Measurements from ENCODE around the gene OLIG3.

Gene OLIG3

DNA sequence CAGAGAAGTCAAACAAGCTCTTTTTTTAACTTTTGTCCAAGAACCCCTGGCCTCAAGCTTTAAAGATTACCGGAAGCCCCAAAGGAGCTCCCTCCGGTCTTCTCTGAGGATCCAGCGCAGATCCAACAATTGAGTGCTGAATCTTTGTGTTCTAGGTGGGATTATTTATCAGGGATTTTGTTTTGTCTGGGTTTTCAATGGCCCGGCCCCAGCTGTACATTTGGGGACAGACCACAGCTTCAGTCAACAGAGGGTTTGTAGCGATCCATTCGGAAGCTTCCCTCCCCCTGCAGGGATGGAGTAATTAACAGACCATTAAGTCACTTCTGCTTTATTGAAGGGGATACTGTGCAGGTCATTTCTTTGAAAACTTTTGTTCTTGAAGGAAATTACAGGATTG is 7.8 kb downstream of the OLIG3 start:
- no peak for TF ChIP-seq ZBTB7A (IDR thresholded peaks at IDR 0.05; ENCODE audit: low read depth)
- TF ChIP-seq, protein P1, sequence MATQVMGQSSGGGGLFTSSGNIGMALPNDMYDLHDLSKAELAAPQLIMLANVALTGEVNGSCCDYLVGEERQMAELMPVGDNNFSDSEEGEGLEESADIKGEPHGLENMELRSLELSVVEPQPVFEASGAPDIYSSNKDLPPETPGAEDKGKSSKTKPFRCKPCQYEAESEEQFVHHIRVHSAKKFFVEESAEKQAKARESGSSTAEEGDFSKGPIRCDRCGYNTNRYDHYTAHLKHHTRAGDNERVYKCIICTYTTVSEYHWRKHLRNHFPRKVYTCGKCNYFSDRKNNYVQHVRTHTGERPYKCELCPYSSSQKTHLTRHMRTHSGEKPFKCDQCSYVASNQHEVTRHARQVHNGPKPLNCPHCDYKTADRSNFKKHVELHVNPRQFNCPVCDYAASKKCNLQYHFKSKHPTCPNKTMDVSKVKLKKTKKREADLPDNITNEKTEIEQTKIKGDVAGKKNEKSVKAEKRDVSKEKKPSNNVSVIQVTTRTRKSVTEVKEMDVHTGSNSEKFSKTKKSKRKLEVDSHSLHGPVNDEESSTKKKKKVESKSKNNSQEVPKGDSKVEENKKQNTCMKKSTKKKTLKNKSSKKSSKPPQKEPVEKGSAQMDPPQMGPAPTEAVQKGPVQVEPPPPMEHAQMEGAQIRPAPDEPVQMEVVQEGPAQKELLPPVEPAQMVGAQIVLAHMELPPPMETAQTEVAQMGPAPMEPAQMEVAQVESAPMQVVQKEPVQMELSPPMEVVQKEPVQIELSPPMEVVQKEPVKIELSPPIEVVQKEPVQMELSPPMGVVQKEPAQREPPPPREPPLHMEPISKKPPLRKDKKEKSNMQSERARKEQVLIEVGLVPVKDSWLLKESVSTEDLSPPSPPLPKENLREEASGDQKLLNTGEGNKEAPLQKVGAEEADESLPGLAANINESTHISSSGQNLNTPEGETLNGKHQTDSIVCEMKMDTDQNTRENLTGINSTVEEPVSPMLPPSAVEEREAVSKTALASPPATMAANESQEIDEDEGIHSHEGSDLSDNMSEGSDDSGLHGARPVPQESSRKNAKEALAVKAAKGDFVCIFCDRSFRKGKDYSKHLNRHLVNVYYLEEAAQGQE (IDR thresholded peaks at IDR 0.05; ENCODE audit: low read depth) = no peak
- TF ChIP-seq TAF1 (IDR thresholded peaks at IDR 0.05; ENCODE audit: low read depth) = no peak
- no peak for TF ChIP-seq RAD21 (IDR thresholded peaks at IDR 0.05; ENCODE audit: low read depth)
- no peak for TF ChIP-seq EGR1 (IDR thresholded peaks at IDR 0.05)
- TF ChIP-seq FOXM1 (IDR thresholded peaks at IDR 0.05; ENCODE audit: borderline replicate concordance, low read depth) = no peak
- no peak for TF ChIP-seq TCF12 (IDR thresholded peaks at IDR 0.05; ENCODE audit: low read depth)
- no peak for TF ChIP-seq EP300 (IDR thresholded peaks at IDR 0.05; ENCODE audit: borderline replicate concordance)
- TF ChIP-seq, protein P2, sequence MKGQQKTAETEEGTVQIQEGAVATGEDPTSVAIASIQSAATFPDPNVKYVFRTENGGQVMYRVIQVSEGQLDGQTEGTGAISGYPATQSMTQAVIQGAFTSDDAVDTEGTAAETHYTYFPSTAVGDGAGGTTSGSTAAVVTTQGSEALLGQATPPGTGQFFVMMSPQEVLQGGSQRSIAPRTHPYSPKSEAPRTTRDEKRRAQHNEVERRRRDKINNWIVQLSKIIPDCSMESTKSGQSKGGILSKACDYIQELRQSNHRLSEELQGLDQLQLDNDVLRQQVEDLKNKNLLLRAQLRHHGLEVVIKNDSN (IDR thresholded peaks at IDR 0.05) = no peak
- no peak for TF ChIP-seq CREB1 (IDR thresholded peaks at IDR 0.05; ENCODE audit: low read depth)
- TF ChIP-seq NFIC (IDR thresholded peaks at IDR 0.05) = no peak
- no peak for TF ChIP-seq YY1 (IDR thresholded peaks at IDR 0.05; ENCODE audit: low read depth)

DNA sequence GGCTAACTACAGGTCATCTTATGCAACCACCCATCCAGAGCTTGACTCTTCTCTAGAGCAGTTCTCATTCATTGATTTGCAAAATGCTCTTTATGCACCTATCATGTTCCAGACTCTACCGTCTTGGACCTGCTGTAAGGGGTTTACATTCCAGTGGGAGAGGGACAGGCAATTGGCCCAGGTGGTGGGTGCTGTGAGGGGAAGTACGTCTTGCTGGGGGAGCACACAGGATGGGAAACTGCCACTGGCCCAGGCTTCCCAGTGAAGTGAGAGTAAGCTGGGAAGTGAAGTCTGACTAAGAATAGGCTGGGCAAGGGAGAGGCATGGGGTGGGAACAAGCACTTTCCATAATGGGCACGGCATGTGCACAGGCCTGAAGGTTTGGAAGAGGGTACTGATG is 13.8 kb downstream of the OLIG3 start:
- TF ChIP-seq, protein P2 (IDR thresholded peaks at IDR 0.05) = no peak
- TF ChIP-seq ZBTB7A (IDR thresholded peaks at IDR 0.05; ENCODE audit: low read depth) (no peak), EP300 (IDR thresholded peaks at IDR 0.05; ENCODE audit: borderline replicate concordance) (no peak), FOXM1 (IDR thresholded peaks at IDR 0.05; ENCODE audit: borderline replicate concordance, low read depth) (no peak), YY1 (IDR thresholded peaks at IDR 0.05; ENCODE audit: low read depth) (no peak), CREB1 (IDR thresholded peaks at IDR 0.05; ENCODE audit: low read depth) (no peak), TEAD4 (IDR thresholded peaks at IDR 0.05) (no peak), NFIC (IDR thresholded peaks at IDR 0.05) (no peak), TCF12 (IDR thresholded peaks at IDR 0.05; ENCODE audit: low read depth) (no peak), TAF1 (IDR thresholded peaks at IDR 0.05; ENCODE audit: low read depth) (no peak), RAD21 (IDR thresholded peaks at IDR 0.05; ENCODE audit: low read depth) (no peak), EGR1 (IDR thresholded peaks at IDR 0.05) (no peak), CEBPB (IDR thresholded peaks at IDR 0.05) (no peak)
- TF ChIP-seq, protein P1 (IDR thresholded peaks at IDR 0.05; ENCODE audit: low read depth) = no peak
- TF ChIP-seq, protein P3, sequence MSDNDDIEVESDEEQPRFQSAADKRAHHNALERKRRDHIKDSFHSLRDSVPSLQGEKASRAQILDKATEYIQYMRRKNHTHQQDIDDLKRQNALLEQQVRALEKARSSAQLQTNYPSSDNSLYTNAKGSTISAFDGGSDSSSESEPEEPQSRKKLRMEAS (IDR thresholded peaks at IDR 0.05) = no peak

DNA sequence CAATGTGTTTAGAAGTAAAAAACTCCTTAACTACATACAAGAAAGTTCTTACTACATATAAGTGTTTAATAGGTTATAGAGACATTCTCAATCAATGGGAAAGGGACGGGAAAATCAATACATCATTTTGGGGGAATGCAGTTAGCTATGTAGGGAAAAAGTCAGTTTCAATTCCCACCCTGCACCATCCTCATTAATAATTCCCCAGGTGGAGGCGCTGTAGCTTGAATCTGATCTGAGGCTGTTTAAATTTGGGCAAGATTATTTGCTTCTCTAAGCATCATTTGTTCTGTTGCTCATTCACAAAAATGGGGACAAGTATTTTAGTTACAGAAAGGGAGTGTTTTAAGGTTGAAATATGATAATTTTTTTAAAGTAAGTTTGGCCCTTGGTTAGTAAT is 19.1 kb downstream of the OLIG3 start:
- TF ChIP-seq RAD21 (IDR thresholded peaks at IDR 0.05; ENCODE audit: low read depth) = 0 out of 2 replicates have a peak, but pooled peaks have one; percentile 13
- TF ChIP-seq TAF1 (IDR thresholded peaks at IDR 0.05; ENCODE audit: low read depth) = no peak
- TF ChIP-seq, protein P2 (IDR thresholded peaks at IDR 0.05) = no peak
- no peak for TF ChIP-seq ZBTB7A (IDR thresholded peaks at IDR 0.05; ENCODE audit: low read depth)
- no peak for TF ChIP-seq FOXM1 (IDR thresholded peaks at IDR 0.05; ENCODE audit: borderline replicate concordance, low read depth)
- TF ChIP-seq CREB1 (IDR thresholded peaks at IDR 0.05; ENCODE audit: low read depth) = no peak
- TF ChIP-seq CEBPB (IDR thresholded peaks at IDR 0.05) = no peak

DNA sequence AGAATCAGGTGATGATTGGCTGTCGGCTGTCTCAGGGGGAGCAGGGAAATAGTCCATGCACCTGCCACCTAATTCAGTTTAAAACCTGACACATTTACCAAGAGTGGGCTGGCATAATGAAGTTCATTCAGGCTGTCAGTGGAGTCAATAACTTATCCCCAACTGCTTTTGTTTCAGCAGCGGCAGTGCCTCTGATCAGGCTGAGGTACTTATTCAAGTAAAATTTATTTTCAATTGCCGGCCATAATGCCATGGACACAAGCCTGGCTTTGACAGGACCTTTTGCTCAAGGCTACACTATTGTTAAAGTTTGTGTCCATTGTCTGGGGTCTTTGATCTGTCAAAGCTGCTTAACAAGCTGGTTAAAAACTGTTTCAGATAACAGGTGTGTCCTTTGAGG is 20.6 kb downstream of the OLIG3 start:
- TF ChIP-seq, protein P2 (IDR thresholded peaks at IDR 0.05) = no peak
- TF ChIP-seq CREB1 (IDR thresholded peaks at IDR 0.05; ENCODE audit: low read depth) = no peak
- no peak for TF ChIP-seq FOXM1 (IDR thresholded peaks at IDR 0.05; ENCODE audit: borderline replicate concordance, low read depth)
- TF ChIP-seq TEAD4 (IDR thresholded peaks at IDR 0.05) = no peak
- TF ChIP-seq YY1 (IDR thresholded peaks at IDR 0.05; ENCODE audit: low read depth) = no peak
- no peak for TF ChIP-seq TCF12 (IDR thresholded peaks at IDR 0.05; ENCODE audit: low read depth)
- TF ChIP-seq, protein P1 (IDR thresholded peaks at IDR 0.05; ENCODE audit: low read depth) = no peak
- TF ChIP-seq CEBPB (IDR thresholded peaks at IDR 0.05) = no peak
- TF ChIP-seq TAF1 (IDR thresholded peaks at IDR 0.05; ENCODE audit: low read depth) = no peak
- no peak for TF ChIP-seq NFIC (IDR thresholded peaks at IDR 0.05)
- no peak for TF ChIP-seq EP300 (IDR thresholded peaks at IDR 0.05; ENCODE audit: borderline replicate concordance)
- no peak for TF ChIP-seq EGR1 (IDR thresholded peaks at IDR 0.05)
- TF ChIP-seq, protein P3 (IDR thresholded peaks at IDR 0.05) = no peak
- no peak for TF ChIP-seq RAD21 (IDR thresholded peaks at IDR 0.05; ENCODE audit: low read depth)
- no peak for TF ChIP-seq ZBTB7A (IDR thresholded peaks at IDR 0.05; ENCODE audit: low read depth)

All from Ishikawa (cell line).